GM12801 (cell line): Measurements from ENCODE around the gene ZSCAN5A.

Source experiments
- TF ChIP-seq, protein P1 (sequence below): IDR thresholded peaks from one replicate; pipeline ENCODE4 v1.5.1; 2011; ENCODE audit warnings: control low read depth; ENCODE audit not compliant: insufficient read length; ENCODE audit errors: extremely low read depth

Gene ZSCAN5A

DNA sequence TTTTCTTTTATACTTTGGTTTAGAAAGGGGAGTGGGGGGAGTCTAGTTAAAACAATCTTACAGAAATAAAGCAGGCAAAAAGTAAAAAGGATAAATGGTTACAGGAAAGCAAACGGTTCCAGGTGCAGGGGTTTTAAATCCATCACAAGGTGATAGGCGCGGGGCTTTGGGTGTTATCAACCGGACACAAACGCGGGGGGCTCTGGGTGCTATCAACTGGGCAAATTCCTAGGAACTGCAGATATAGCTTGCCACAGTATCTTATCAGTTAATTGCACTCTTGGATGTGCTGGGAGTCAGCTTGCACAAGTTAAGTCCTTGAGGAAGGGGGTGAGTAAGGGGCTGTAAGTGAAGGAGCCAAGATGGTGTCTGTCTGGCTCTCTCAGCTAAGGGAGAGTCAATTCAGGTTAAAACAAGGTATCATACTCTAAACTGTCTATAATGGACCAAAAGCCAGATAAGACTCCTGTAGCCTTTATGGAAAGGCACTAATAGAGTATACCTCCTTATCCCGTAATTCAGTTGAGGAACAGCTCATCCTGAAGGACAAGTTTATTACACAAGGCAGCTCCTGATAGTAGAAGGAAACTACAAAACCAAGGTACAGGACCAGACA lies 32.6 kb upstream of the ZSCAN5A start:
- TF ChIP-seq, protein P1, sequence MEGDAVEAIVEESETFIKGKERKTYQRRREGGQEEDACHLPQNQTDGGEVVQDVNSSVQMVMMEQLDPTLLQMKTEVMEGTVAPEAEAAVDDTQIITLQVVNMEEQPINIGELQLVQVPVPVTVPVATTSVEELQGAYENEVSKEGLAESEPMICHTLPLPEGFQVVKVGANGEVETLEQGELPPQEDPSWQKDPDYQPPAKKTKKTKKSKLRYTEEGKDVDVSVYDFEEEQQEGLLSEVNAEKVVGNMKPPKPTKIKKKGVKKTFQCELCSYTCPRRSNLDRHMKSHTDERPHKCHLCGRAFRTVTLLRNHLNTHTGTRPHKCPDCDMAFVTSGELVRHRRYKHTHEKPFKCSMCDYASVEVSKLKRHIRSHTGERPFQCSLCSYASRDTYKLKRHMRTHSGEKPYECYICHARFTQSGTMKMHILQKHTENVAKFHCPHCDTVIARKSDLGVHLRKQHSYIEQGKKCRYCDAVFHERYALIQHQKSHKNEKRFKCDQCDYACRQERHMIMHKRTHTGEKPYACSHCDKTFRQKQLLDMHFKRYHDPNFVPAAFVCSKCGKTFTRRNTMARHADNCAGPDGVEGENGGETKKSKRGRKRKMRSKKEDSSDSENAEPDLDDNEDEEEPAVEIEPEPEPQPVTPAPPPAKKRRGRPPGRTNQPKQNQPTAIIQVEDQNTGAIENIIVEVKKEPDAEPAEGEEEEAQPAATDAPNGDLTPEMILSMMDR, result no peak

DNA sequence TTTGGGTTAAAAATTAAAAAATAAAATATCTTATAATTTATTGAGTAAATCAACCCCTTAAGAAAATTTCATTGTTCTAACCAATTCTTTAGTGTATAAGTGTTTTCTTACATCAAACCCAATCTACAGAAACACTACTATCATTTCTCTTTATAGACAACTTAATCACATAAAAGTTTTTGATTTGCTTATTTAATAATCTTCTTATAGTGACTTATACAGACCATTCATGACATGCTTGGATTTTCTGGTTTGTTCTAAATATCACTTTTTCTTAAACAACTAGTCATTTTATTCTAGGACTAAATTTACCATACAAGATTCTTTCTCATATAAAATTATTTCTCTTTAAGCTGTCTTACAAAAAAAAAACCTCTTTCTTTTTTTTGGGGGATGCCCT lies 27.3 kb upstream of the ZSCAN5A start:
- TF ChIP-seq, protein P1, result no peak

DNA sequence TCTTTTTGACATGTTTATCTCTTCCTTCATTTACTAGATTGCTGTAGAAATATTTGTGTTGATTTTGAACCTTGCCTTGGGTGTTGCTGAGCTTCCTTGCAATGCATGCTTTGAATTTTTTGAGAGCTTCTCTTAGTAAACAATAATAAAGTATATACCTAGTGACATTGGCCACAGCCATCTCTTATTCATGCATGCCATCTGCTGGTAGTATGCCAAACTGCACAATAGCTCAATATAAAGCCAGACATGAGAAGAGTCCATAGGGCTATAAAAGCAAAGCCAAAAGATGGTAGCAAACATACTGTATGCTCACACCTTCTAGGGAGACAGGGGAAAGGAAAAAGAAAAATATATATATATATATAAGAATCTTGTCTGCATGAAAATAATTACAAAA lies 18.9 kb upstream of the ZSCAN5A start:
- TF ChIP-seq, protein P1, result no peak

GRCh38 chr19:56332695-56333094 lies 18.1 kb upstream of the ZSCAN5A start:
- TF ChIP-seq, protein P1, result no peak

- TF ChIP-seq, protein P1, result no peak
Observed at GRCh38 chr19:56324436-56324835, 9.8 kb upstream of the ZSCAN5A start.

GRCh38 chr19:56321989-56322440 lies 7.4 kb upstream of the ZSCAN5A start:
- TF ChIP-seq, protein P1, result no peak

- TF ChIP-seq, protein P1, result no peak
Observed at GRCh38 chr19:56321254-56321988, 6.8 kb upstream of the ZSCAN5A start.
